Measurements from ENCODE around the gene ZFP92. TPM values are rescaled to one million over a fixed set of nuclear protein-coding genes. Genes with fewer than 3 reads are reported as not detected.

ZFP92 gene
- total RNA-seq (2022; extraction: Qiagen RNA extraction), result 0.50 to 0.71 TPM (median 0.56 TPM) in 5 replicates

GRCh38 chrX:153411255-153411987, at the start of gene ZFP92:
Gene ZFP92, plus strand, starts transcription at chrX:153411472. Its CDS starts 6,851 bp downstream, at chrX:153418323.

GRCh38 chrX:153401133-153401764, 10.0 kb upstream of the ZFP92 start, which contains the start of gene PNMA6E:
Gene PNMA6E, minus strand, starts transcription at chrX:153401350. Its CDS starts 2,501 bp downstream, at chrX:153398849.

GRCh38 chrX:153445856-153446635, 34.8 kb downstream of the ZFP92 start, which contains the start of gene TREX2:
Gene TREX2, minus strand, starts transcription at chrX:153446056. Its CDS starts 626 bp downstream, at chrX:153445430.

Other genes starting within 250 kb of the ZFP92 start
- 0.07 to 0.14 TPM (median 0.12 TPM) in 5 replicates for gene MAGEA1, start 232.2 kb upstream of the ZFP92 start, total RNA-seq (2022; extraction: Qiagen RNA extraction)
- gene PNMA6F, start 89.7 kb upstream of the ZFP92 start, total RNA-seq (2022; extraction: Qiagen RNA extraction), result not detected in 5 replicates
- gene ZNF275, start 77.3 kb upstream of the ZFP92 start, total RNA-seq (2022; extraction: Qiagen RNA extraction), result 5.1 to 7.5 TPM (median 6.2 TPM) in 5 replicates
- 0.05 TPM in 1 of 5 replicates, not detected in the others for gene PNMA6E, start 10.1 kb upstream of the ZFP92 start, total RNA-seq (2022; extraction: Qiagen RNA extraction)
- 0.63 to 1.7 TPM (median 1.3 TPM) in 5 replicates for gene TREX2, start 34.6 kb downstream of the ZFP92 start, total RNA-seq (2022; extraction: Qiagen RNA extraction)
- gene HAUS7, start 59.1 kb downstream of the ZFP92 start, total RNA-seq (2022; extraction: Qiagen RNA extraction), result 43.8 to 52.0 TPM (median 45.5 TPM) in 5 replicates
- gene BGN, start 83.5 kb downstream of the ZFP92 start, total RNA-seq (2022; extraction: Qiagen RNA extraction), result 0.06 to 0.08 TPM in 2 of 5 replicates, not detected in the others
- 0.07 to 0.15 TPM (median 0.13 TPM) in 5 replicates for gene ATP2B3, start 106.2 kb downstream of the ZFP92 start, total RNA-seq (2022; extraction: Qiagen RNA extraction)
- gene CCNQ, start 187.7 kb downstream of the ZFP92 start, total RNA-seq (2022; extraction: Qiagen RNA extraction), result 40.3 to 64.4 TPM (median 60.1 TPM) in 5 replicates
- 1.0 to 2.0 TPM (median 1.3 TPM) in 5 replicates for gene DUSP9, start 235.7 kb downstream of the ZFP92 start, total RNA-seq (2022; extraction: Qiagen RNA extraction)